ENCODE data around the gene TMEM87B. TPM values are rescaled to one million over a fixed set of nuclear protein-coding genes. Genes with fewer than 3 reads are reported as not detected.

Gene TMEM87B
- total RNA-seq, result 72.9 and 88.7 TPM in 2 replicates

GRCh38 chr2:112054847-112055729 is at the start of gene TMEM87B:
Gene TMEM87B (plus strand): TSS chr2:112055269. CDS start chr2:112055592, 323 bp downstream.

DNA sequence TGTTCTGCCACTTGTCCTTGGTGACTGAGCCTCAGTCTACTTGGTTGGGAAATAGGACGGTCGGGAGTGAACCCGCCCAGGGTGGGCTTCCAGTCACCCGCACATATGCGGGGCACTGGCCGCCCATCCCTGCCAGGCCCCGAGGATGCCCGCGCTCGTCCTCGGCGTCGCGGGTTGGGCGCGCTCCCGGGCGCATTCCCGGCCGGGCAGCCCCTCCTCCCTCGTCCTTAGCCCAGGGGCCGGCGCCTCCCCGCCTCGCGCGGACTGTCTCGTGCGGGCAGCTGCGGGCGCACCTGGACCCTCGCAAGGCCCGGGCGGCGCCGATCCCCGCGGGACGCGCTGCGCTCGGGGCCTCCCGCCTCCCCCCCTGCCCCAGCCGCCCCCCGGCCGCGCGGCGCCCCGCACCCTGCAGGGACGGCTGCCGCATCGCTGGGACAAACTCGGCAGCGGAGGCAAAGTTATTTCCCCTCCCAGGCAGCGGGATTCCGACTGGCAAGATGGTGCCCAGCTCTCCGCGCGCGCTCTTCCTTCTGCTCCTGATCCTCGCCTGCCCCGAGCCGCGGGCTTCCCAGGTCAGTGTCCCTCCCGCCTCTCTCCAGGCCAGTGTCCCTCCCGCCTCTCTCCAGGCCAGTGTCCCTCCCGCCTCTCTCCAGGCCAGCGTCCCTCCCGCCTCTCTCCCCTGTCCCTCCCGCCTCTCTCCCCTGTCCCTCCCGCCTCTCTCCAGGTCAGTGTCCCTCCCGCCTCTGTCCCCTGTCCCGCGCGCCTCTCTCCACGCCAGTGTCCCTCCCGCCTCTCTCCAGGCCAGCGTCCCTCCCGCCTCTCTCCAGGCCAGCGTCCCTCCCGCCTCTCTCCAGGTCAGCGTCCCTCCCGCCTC is 83.3 kb downstream of the TMEM87B start, which contains the start of gene FBLN7:
FBLN7 (plus strand) TSS at position 227 of the 874 bp plus-strand sequence; CDS start at position 498, 271 bp downstream.

Other genes starting within 250 kb of the TMEM87B start
- 119 and 147 TPM in 2 replicates for gene ANAPC1, start 171.1 kb upstream of the TMEM87B start, total RNA-seq
- 33.3 and 34.6 TPM in 2 replicates for gene MERTK, start 156.7 kb upstream of the TMEM87B start, total RNA-seq
- gene FBLN7, start 83.1 kb downstream of the TMEM87B start, total RNA-seq, result 2.9 and 5.2 TPM in 2 replicates
- 28.6 and 35.4 TPM in 2 replicates for gene ZC3H8, start 199.8 kb downstream of the TMEM87B start, total RNA-seq
- gene ZC3H6, start 220.3 kb downstream of the TMEM87B start, total RNA-seq, result 3.7 and 4.5 TPM in 2 replicates

All from thoracic aorta endothelial cell (primary cell).